Fibroblast of pulmonary artery (primary cell): ENCODE results near the gene RER1.

Experiments
- DNase-seq: peaks from one replicate; pipeline ENCODE4 v3.0.0-alpha.2; 2010; ENCODE audit warnings: low read depth
- H3K4me3 ChIP-seq: replicated peaks from 2 replicates; pipeline ENCODE4 v1.5.1; 2011; ENCODE audit warnings: low read depth, mild to moderate bottlenecking, control low read depth, low read length, moderate library complexity
- TF ChIP-seq, protein P1 (sequence below): IDR thresholded peaks from 2 replicates; pipeline ENCODE4 v1.5.1; 2011; ENCODE audit warnings: mild to moderate bottlenecking, control low read depth, low read length, inconsistent platforms; ENCODE audit errors: missing control alignments

RER1 gene

DNA sequence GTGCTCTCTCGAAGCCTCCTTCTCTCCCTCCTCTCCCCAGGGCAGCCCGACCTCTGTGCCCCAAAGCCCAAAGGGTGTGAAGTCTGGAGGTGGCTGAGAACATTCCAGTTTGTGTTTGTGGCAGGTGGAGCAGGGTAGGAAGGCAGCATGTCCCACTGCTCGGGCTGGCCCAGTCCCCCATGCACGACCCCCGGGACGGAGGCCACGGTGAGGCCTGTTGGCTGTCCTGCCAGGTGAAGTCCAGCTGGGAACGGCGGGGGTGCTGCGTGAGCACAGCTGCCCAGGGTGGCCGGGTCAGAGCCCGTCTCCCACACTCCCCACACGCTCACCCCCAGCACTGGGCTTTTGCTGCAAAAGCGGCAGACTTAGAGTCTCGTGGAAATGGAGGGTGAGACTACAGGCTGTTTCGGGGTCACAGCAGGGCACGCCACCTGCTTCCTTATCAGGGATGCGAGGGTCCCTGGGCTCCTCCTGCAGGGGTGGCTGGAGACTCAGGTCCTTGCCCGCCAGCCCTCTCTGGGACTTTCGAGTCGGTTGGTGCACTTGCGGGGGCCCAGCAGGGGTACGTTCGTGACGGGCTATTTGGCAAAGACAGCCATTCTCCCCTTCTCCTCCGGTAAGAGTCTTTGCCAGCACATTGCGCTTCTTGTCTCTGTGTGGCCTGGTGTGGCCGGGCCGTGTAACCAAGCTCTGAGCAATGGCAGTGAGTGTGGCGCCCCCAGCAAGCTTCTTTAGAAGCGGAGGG lies 40.6 kb upstream of the RER1 start:
- TF ChIP-seq, protein P1, sequence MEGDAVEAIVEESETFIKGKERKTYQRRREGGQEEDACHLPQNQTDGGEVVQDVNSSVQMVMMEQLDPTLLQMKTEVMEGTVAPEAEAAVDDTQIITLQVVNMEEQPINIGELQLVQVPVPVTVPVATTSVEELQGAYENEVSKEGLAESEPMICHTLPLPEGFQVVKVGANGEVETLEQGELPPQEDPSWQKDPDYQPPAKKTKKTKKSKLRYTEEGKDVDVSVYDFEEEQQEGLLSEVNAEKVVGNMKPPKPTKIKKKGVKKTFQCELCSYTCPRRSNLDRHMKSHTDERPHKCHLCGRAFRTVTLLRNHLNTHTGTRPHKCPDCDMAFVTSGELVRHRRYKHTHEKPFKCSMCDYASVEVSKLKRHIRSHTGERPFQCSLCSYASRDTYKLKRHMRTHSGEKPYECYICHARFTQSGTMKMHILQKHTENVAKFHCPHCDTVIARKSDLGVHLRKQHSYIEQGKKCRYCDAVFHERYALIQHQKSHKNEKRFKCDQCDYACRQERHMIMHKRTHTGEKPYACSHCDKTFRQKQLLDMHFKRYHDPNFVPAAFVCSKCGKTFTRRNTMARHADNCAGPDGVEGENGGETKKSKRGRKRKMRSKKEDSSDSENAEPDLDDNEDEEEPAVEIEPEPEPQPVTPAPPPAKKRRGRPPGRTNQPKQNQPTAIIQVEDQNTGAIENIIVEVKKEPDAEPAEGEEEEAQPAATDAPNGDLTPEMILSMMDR, result no peak
- no peak for DNase-seq
- no peak overlapping the region for H3K4me3 ChIP-seq

DNA sequence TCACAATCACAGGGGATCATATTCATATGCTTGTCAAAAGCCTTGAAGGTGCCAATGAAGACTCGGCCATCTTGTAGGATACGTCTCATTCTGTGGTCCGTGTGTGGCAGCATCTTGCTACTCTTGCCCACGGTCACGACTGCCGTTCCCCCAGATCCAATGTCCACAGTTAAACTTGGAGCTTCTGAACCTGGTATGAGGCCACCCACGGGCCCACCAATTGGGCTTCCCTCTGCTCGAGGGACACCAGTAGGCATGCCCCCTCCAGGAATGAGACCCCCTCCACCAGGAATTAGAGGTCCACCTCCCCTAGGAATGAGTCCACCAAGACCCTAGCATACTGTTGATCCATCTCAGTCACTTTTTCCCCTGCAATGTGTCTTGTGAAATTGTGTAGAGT lies 39.9 kb upstream of the RER1 start:
- TF ChIP-seq, protein P1, result no peak
- no peak for DNase-seq
- H3K4me3 ChIP-seq, result no peak overlapping the region

DNA sequence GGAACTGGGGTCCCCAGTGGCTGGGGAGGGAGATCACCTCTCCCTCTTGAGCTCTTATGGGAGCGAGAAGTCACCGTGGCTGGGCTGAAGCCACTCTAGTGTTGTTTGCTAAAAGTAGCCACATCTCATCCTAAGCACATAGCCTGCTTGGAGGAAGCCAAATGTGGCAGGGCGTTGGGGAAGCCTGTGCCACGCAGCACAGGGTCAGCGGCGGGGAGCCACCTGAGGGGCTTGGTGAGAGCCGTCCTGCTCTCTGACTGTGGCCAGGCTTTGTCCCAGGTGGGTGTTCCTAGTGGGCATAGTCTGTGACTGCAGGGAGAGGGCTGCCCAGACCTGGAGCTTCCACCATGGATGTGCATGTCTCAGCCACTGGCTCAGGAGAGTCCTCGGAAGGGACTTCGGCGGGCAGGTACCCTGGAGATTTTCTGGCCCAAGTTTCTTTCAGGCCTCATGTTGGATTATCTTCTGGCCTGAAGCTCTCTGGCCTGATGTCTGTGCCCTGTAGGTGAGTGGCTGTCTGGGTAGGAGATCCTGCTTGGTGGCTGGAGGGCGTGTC lies 39.2 kb upstream of the RER1 start:
- TF ChIP-seq, protein P1, result no peak
- H3K4me3 ChIP-seq, result no peak overlapping the region
- DNase-seq, result no peak

DNA sequence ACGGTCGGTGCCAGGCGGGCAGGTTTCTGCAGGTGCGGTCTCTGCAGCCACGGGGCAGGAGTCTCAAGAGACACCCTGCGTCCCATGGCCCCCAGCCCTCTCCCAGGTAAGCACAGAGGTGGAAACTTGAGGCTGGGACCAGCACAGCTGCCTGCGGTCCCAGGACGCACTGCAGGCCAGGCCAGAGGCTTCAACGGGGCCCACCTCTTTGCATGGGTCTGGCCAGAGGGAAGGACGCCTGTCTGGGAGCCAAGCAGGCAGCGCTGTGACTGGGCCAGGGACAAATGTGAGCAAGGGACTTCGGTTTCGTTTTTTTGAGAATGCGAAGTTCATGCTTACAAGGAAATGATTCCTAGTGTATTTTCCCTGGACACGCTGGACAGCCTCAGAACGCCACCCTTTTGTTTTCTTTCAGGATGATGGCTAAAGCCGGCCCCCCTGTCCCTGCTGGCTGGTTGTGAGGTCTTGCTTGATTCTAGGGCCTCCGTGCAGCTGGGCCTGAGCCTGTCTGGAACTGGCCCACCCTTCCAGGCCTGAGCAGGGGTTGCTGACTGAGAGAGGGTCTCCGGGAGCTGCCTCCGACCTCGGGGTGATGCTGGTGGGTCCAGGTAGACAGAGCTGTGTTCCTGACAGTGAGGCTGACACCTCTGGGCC lies 38.6 kb upstream of the RER1 start:
- TF ChIP-seq, protein P1, result no peak
- no peak for DNase-seq
- no peak overlapping the region for H3K4me3 ChIP-seq

DNA sequence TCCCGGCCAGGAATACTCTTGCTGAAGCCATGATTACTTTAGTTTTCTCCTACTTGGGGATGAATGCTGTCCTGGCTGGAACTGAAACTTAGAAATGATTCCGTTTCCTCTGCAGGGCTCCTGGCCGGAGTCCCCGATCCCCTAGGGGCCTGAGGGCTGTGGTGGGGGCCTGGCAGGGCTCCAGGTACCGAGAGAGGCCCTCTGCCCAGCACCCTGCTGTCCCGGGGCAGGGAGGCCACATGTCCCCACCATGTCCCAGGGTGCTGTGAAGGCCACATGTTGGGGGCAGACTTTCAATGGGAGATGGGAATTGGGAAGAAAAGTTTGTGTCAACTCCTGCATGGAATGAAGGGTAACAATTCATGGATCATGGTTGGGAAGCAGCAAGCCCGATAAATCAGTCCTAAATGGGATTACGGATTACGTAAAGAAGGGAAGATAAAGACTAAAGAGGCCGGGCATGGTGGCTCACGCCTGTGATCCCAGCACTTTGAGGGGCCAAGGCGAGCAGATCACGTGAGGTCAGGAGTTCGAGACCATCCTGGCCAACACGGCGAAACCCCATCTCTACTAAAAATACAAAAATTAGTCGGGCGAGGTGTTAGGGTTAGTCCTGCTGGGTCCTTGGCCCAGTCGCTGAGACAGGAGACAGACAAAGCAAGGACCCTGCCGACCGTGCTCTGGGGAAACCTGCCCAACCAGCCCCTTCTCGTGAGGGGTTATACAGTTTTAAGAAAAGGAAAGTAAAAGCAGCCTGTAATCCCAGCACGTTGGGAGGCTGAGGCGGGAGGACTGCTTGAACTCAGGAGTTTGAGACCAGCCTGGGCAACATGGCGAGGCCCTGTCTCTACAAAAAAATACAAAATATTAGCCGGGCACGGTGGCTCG lies 37.8 kb upstream of the RER1 start:
- no peak overlapping the region for H3K4me3 ChIP-seq
- DNase-seq, result no peak
- TF ChIP-seq, protein P1, result no peak

DNA sequence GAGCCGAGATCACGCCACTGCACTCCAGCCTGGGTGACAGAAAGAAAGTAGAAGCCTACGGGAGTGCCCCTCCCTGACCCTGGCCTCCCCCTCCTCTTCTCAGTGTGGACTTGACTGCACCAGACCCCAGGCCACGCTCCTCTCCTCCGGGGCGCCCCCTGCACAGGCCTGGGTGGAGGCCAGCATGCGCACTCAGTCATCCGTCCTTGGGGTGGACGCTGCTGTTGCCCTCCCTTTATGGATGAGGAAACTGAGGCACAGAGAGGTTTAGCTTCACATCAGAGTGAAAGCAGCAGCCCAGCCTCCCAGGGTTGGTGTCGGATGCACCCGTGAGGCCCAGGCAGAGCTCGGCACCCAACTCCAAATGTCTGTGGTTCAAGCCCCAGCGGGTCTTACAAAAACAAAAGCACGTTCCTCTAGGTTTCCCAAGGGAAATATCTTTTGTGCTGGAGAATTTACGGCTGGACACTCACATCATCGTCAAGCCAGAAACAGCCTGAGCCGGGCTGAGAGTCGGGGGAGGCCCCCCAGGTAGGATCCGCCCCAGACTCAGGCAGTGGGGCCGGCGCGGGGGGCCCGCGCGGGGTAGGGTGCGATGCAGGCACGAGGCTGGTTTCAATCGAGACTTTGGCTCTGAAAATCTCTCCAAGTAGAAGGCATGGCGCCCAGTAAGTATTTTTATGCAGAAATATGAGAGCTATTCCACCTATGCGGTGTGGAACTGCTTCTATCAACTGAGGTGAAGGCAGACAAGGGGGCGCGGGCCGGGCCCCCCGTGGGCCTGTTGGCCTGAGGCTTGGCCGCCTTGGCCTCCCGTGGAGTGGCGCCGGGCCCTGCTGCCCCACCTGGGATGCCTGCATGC lies 36.9 kb upstream of the RER1 start:
- TF ChIP-seq, protein P1, result no peak
- no peak overlapping the region for H3K4me3 ChIP-seq
- no peak for DNase-seq
